Measurements from ENCODE around the gene LILRB4.
"Not testable (repeated sequence)": the region's sequence is repeated elsewhere in the genome, so short reads cannot be mapped to it uniquely, and the experiment has no call there.

The LILRB4 gene

GRCh38 chr19:54673222-54673621, 10.4 kb downstream of the LILRB4 start (continued):
- TF ChIP-seq ZBTB49 (tag by site-specific recombination; IDR thresholded peaks at IDR 0.05; ENCODE audit: low read depth) (no peak), ZBTB1 (tag by site-specific recombination; IDR thresholded peaks at IDR 0.05) (no peak), ZNF654 (tag by site-specific recombination; IDR thresholded peaks at IDR 0.05; ENCODE audit: low read depth) (no peak), ZNF140 (tag by site-specific recombination; IDR thresholded peaks at IDR 0.05) (no peak), TCF7L2 (IDR thresholded peaks at IDR 0.05; ENCODE audit: borderline replicate concordance, low read depth, low read length) (no peak)

- Histone ChIP-seq H3K4me3 (ENCODE audit: low read depth, low read length) (no peak overlapping the region), H3K9me3 (ENCODE audit: control insufficient read depth, insufficient read depth, low read depth, low read length) (no peaks in the 10 kb centered on the region), H3K27ac (ENCODE audit: extremely low read depth, low read depth, low read length) (no peak overlapping the region), H3K4me1 (ENCODE audit: control insufficient read depth, insufficient read depth, low read length) (no peaks in the 10 kb centered on the region), H3K36me3 (ENCODE audit: control insufficient read depth in 2 of 2, insufficient read depth in 1 of 2, low read length in 2 of 2) (no peaks in the 10 kb centered on the region)
- TF ChIP-seq ZNF580 (tag by site-specific recombination; IDR thresholded peaks at IDR 0.05) (no peak), ZNF558 (tag by site-specific recombination; IDR thresholded peaks at IDR 0.05) (no peak), ZNF792 (tag by site-specific recombination; IDR thresholded peaks at IDR 0.05) (no peak), ZNF654 (tag by site-specific recombination; IDR thresholded peaks at IDR 0.05; ENCODE audit: low read depth) (peak; percentile 32; the same call in 1 of the 2 replicates)
- ChIA-PET POLR2A (interaction anchor here (0.6 to 1.1 kb wide), 2 partner anchors 19 to 389 kb away, joined by 3 read pairs; partner anchors contain the start of gene RDH13), CTCF (interaction anchor here (0.6 to 7.0 kb wide), 46 partner anchors 9 to 1271 kb away, joined by 3 to 65 read pairs (median 4); partner anchors contain the start of genes DNAAF3 and FCAR)
Observed at GRCh38 chr19:54674021-54674617, 11.3 kb downstream of the LILRB4 start.

- H3K4me1 ChIP-seq (ENCODE audit: control insufficient read depth, insufficient read depth, low read length); POLR2A ChIA-PET: not testable (repeated sequence)
Observed at GRCh38 chr19:54676210-54676834, 13.5 kb downstream of the LILRB4 start.

More at GRCh38 chr19:54676210-54676834, 13.5 kb downstream of the LILRB4 start:
- peak; percentile 57; the same call in 1 of the 2 replicates for TF ChIP-seq PRDM1 (tag by site-specific recombination; IDR thresholded peaks at IDR 0.05)
- TF ChIP-seq ZNF654 (tag by site-specific recombination; IDR thresholded peaks at IDR 0.05; ENCODE audit: low read depth), result peak; percentile 56
- 0 out of 2 replicates have a peak, but pooled peaks have one; percentile 35 for TF ChIP-seq ZNF2 (tag by site-specific recombination; IDR thresholded peaks at IDR 0.05)
- TF ChIP-seq SCRT2 (tag by site-specific recombination; IDR thresholded peaks at IDR 0.05), result peak; percentile 97
- peak; percentile 86 for TF ChIP-seq SCRT1 (tag by site-specific recombination; IDR thresholded peaks at IDR 0.05; ENCODE audit: borderline replicate concordance)
- 0 out of 2 replicates have a peak, but pooled peaks have one; percentile 29 for TF ChIP-seq CTCF (tag by site-specific recombination; IDR thresholded peaks at IDR 0.05)
- CTCF ChIA-PET, result interaction anchor here (0.6 to 7.0 kb wide), 10 partner anchors 12 to 1495 kb away, joined by 3 to 65 read pairs (median 4); partner anchors contain the start of gene FCAR
- H3K4me3 ChIP-seq (ENCODE audit: low read depth, low read length); H3K27ac ChIP-seq (ENCODE audit: extremely low read depth, low read depth, low read length); H3K9me3 ChIP-seq (ENCODE audit: control insufficient read depth, insufficient read depth, low read depth, low read length); H3K36me3 ChIP-seq (ENCODE audit: control insufficient read depth in 2 of 2, insufficient read depth in 1 of 2, low read length in 2 of 2): not testable (repeated sequence)

Measured in HEK293 (cell line).